HG02852 (cell line): Measurements from ENCODE around the gene MAGEA6.
"Not testable (repeated sequence)": the region's sequence is repeated elsewhere in the genome, so short reads cannot be mapped to it uniquely, and the experiment has no call there.

Experiments
- ATAC-seq: cut with Tn5 transposase; IDR thresholded peaks from one replicate; pipeline ENCODE4 v1.9.1; 2021; ENCODE audit warnings: mild to moderate bottlenecking, moderate library complexity; ENCODE audit not compliant: unreplicated experiment

MAGEA6 gene

GRCh38 chrX:152734143-152734858 is 35.2 kb downstream of the MAGEA6 start:
- not testable (repeated sequence) for ATAC-seq

GRCh38 chrX:152733261-152733975 is 36.1 kb downstream of the MAGEA6 start, which contains the start of the genes CSAG1 and MAGEA12:
TSS of gene CSAG1 (minus strand) at chrX:152733721. CDS start at chrX:152732460, 1,261 bp downstream.
TSS of gene MAGEA12 (plus strand) at chrX:152733757. CDS start at chrX:152736162, 2,405 bp downstream.
- ATAC-seq, result no peak

GRCh38 chrX:152725409-152725808 is 44.1 kb downstream of the MAGEA6 start:
- ATAC-seq, result no peak
